Upper lobe of right lung (tissue), 1 donor: ENCODE results near the gene RND2. TPM values are rescaled to one million over a fixed set of nuclear protein-coding genes. Genes with fewer than 3 reads are reported as not detected.

Experiments
- ATAC-seq: fragments of 200-7000 bp; cut with Tn5 transposase; one replicate; pipeline ENCODE4 v1.9.1; 2020; ENCODE audit warnings: mild to moderate bottlenecking, moderate library complexity
- DNase-seq: peaks from one replicate; pipeline ENCODE4 v3.0.0-alpha.2; 2020
- H3K27ac ChIP-seq: fragments of 200-600 bp; one replicate; pipeline ENCODE4 v1.8.0; 2022
- H3K27me3 ChIP-seq: fragments of 200-600 bp; one replicate; pipeline ENCODE4 v1.8.0; 2022; ENCODE audit warnings: mild to moderate bottlenecking
- H3K36me3 ChIP-seq: fragments of 200-600 bp; one replicate; pipeline ENCODE4 v1.8.0; 2022
- H3K4me1 ChIP-seq: fragments of 200-600 bp; one replicate; pipeline ENCODE4 v1.8.0; 2022
- H3K4me3 ChIP-seq: fragments of 200-600 bp; one replicate; pipeline ENCODE4 v1.8.0; 2022; ENCODE audit warnings: mild to moderate bottlenecking
- H3K9me3 ChIP-seq: fragments of 200-600 bp; one replicate; pipeline ENCODE4 v1.8.0; 2022
- intact Hi-C: fragments of 100-400 bp; cut with DNase I; formaldehyde crosslinking; loops from one replicate; pipeline ENCODE4 v1.11.0; 2022
- total RNA-seq: library from RNA; stranded (reverse); fragmentation: NEBNext Ultra II Directional; extraction: Animal tissue kit (Norgen Biotek cat#: 25700); gene quantifications from one replicate; pipeline ENCODE4 v1.2.1, GENCODE V29; 2021
- TF ChIP-seq, protein P1 (sequence below): fragments of 200-600 bp; IDR thresholded peaks from one replicate; pipeline ENCODE4 v1.8.0; 2022; ENCODE audit warnings: antibody characterized with exemption
- donor health status: DM: no; HTN: yes; CAD: no; lungs with severe emphysema.

Gene RND2
- total RNA-seq, 1 donor from 2014 or later = 0.78 TPM

DNA sequence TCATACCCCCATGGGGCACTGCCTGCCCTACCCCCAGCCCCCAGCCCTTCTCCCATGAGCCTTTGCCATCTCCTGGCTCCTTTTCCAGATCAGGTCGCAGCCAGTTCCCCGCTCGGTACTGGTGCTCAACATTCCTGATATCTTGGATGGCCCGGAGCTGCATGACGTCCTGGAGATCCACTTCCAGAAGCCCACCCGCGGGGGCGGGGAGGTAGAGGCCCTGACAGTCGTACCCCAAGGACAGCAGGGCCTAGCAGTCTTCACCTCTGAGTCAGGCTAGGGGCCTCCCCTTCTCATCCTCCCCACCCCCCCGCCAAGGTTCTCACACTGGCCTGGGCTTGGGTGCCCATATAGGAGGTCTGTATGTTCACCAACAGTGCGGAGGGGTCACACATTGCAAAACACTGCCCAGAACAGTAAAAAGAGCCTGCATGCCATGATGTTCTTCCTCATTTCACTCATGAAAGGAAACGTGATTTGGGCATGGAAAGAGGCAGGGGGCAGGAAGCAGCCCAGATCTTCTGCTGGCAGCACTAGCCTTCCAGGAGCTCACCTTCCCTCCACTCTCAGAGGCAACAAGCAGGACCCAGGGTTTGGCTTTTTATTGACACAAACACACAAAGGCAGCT, 10.9 kb upstream of the RND2 start:
- Histone ChIP-seq H3K36me3 (peaks cover 64% of the 10 kb centered on the region), H3K4me1 (peaks cover 35% of the 10 kb centered on the region), H3K27ac (peak overlapping the region; percentile 65)

DNA sequence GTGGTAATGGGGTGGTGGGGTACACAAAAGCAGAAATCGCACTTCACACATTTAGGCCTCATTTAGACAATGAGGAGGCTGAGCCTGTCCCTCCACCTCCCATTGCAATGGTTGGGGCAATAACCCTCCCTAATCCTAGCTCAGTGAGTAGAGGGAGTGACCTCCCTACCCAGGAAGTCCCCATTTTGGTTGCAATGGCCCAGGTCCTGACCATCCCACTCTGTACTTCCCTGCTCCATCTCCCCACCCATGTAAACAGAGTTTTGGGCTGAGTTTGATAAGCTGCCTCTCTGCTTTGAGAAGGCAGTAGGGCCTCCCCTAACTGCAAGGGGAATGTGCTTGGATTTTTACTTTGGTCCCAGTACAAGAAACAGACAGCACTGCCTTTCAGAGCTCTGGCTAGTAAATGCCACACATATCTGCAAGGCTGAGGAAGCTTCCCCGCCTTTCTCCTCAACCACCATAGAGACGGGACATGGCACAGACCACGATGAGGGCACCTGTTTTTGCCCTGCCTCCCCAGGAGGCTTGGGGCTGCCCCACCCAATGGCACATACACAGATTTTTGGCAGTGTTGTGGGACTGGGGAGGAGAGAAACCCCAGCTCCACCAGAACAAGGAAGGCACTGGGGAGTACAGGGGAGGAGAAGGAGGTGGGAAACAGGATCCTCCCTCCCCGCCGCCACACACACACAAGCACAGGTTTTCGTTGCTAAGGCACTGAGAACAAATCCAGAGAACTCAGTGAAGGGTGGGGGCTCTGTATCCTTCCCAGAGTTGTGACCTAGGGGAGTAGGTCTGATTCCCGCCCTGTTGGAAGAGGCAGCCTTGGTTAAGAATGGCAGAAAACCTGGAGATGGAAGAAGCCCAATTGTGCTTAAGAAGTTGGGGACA, 10.1 kb upstream of the RND2 start:
- Histone ChIP-seq H3K4me3 (no peak overlapping the region), H3K4me1 (peaks cover 43% of the 10 kb centered on the region), H3K36me3 (peaks cover 64% of the 10 kb centered on the region), H3K9me3 (no peaks in the 10 kb centered on the region), H3K27me3 (no peaks in the 10 kb centered on the region), H3K27ac (peak overlapping the region; percentile 65)
- TF ChIP-seq, protein P1, sequence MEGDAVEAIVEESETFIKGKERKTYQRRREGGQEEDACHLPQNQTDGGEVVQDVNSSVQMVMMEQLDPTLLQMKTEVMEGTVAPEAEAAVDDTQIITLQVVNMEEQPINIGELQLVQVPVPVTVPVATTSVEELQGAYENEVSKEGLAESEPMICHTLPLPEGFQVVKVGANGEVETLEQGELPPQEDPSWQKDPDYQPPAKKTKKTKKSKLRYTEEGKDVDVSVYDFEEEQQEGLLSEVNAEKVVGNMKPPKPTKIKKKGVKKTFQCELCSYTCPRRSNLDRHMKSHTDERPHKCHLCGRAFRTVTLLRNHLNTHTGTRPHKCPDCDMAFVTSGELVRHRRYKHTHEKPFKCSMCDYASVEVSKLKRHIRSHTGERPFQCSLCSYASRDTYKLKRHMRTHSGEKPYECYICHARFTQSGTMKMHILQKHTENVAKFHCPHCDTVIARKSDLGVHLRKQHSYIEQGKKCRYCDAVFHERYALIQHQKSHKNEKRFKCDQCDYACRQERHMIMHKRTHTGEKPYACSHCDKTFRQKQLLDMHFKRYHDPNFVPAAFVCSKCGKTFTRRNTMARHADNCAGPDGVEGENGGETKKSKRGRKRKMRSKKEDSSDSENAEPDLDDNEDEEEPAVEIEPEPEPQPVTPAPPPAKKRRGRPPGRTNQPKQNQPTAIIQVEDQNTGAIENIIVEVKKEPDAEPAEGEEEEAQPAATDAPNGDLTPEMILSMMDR = no peak
- ATAC-seq = no peak
- intact Hi-C loops = no loop called here
- DNase-seq = no peak

More for the DNA sequence above, 10.9 kb upstream of the RND2 start:
- H3K27me3 ChIP-seq = no peaks in the 10 kb centered on the region
- no peak overlapping the region for H3K4me3 ChIP-seq
- TF ChIP-seq, protein P1 = no peak
- no peaks in the 10 kb centered on the region for H3K9me3 ChIP-seq
- DNase-seq = no peak
- intact Hi-C loops = no loop called here
- no peak for ATAC-seq

DNA sequence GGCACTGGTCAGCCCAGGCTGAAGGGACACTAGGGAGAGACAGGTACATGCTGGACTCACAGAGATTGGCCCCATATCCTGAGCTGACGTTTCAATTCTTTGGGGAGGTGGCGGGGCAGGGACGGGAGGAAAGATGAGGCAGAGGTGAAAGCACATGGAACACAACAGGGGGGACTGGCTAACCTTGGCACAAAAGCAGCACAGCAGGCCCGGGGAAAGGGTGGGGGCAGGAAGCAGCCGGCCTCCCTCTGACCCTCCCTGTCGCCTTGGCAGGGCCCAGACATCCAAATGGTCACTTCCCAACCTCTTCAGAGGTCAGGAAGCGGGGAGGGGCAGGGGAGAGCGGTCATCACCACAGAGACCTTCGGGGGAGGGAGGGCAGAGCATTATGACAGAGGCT, 9.5 kb upstream of the RND2 start:
- Histone ChIP-seq H3K27ac (peak overlapping the region; percentile 65), H3K4me3 (no peak overlapping the region), H3K4me1 (peaks cover 44% of the 10 kb centered on the region), H3K9me3 (no peaks in the 10 kb centered on the region), H3K36me3 (peaks cover 64% of the 10 kb centered on the region), H3K27me3 (no peaks in the 10 kb centered on the region)
- TF ChIP-seq, protein P1 = no peak
- ATAC-seq (peak; percentile 61), DNase-seq (no peak)
- intact Hi-C loops = no loop called here

DNA sequence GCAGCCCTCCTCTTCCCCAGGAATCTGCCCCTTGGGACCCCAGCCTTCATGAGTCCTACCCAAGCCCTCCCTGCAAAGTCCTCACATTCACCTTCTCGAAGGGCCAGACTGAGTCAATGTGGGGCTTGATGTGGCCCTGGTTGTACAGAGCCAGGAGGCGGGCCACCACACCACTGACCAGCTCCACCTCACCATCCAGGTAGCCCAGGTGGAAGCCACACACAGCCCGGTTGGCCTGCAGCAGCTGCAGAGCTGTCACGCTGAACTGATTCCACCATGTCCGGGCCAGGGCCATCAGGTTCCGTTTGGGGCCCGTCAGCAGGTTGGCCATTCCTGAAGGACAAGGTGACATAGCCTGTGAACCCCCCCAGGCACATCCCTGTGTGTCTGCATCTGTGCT, 8.8 kb upstream of the RND2 start:
- no peak for ATAC-seq
- Histone ChIP-seq H3K36me3 (peaks cover 64% of the 10 kb centered on the region), H3K4me1 (peaks cover 48% of the 10 kb centered on the region), H3K27me3 (no peaks in the 10 kb centered on the region), H3K27ac (peak overlapping the region; percentile 40), H3K9me3 (no peaks in the 10 kb centered on the region), H3K4me3 (no peak overlapping the region)
- TF ChIP-seq, protein P1 = no peak
- intact Hi-C loops = no loop called here
- DNase-seq = no peak

DNA sequence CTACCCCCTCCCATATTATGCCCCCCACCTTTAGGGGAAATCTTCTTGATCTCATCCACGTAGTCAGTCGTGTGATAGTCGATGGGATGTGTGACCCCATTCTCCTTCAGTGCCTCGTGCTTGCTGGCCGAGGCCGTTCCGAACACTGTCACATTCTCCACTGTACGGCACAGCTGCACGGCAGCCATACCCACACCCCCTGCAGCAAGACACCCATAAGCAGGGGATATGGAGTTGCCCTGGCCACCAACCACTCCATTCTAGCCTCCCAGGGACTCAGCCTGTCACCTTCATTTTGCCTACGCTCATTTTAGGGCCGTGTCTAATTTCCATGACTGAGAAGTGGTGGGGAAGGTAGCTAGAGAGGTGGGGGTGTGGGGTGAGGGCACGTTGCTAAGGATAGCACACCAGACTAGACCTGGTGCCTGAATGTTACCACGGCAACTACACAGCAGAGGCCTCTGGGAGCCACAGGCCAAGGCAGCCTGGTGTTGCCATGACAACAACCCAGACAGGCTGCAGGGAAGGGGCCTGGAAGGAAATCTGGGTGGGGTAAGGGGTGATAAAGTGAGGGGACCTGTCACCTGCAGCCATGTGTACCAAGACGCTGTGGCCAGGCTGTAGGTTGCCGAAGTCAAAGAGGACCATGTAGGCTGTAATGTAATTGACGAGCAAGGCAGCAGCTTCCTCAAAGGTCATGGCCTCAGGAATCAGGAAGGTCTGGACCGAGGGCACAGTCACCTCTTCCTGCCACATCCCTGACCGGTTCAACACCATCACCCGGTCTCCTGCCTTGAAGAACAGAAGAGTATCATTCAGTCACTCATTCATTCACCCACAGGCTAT, 6.8 kb upstream of the RND2 start:
- Histone ChIP-seq H3K9me3 (no peaks in the 10 kb centered on the region), H3K27ac (no peak overlapping the region), H3K4me3 (no peak overlapping the region), H3K27me3 (no peaks in the 10 kb centered on the region), H3K4me1 (peaks cover 52% of the 10 kb centered on the region), H3K36me3 (peaks cover 50% of the 10 kb centered on the region)
- DNase-seq (no peak), ATAC-seq (no peak)
- TF ChIP-seq, protein P1 = no peak
- intact Hi-C loops = no loop called here
